ENCODE measurements around the gene ZC3H6. TPM values are rescaled to one million over a fixed set of nuclear protein-coding genes. Genes with fewer than 3 reads are reported as not detected.

Gene ZC3H6
- total RNA-seq, 1 donor from 2014 or later, result 14.0 TPM

DNA sequence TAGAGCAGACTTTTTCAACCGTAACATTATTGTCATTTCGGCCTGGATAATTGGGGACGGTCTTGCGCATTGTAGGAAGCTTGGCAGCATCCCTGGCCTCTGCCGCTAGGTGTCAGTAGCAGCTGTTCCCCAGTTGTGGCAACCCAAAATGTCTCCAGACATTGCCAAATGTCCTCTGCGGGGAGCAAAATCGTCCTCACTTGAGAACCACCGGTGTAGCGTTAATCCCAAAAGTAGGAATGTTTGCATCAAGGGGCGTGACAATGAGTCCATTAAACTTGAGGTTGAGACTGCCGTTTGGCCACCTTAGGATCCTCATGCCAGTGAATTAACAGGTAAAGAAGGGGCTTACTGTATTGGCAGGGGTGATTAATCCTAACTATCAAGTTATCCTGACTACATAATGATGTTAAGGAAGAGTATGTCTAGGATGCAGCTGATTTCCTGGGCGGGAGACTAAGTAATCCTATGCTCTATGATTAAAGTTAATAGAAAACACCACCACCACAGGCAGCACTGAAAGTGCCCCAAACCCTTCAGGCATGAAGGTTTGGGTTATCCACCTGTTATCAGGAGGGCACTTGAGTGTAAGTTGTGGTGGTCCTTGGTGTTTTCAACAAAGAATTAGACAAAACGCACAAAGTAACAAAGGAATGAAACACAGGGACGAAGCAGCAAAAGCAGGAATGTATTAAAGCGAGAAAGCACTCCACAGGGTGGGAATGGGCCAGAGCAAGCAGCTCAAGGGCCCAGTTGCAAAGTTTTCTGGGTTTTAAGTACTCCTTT is 15.7 kb upstream of the ZC3H6 start:
- TF ChIP-seq, protein P1, sequence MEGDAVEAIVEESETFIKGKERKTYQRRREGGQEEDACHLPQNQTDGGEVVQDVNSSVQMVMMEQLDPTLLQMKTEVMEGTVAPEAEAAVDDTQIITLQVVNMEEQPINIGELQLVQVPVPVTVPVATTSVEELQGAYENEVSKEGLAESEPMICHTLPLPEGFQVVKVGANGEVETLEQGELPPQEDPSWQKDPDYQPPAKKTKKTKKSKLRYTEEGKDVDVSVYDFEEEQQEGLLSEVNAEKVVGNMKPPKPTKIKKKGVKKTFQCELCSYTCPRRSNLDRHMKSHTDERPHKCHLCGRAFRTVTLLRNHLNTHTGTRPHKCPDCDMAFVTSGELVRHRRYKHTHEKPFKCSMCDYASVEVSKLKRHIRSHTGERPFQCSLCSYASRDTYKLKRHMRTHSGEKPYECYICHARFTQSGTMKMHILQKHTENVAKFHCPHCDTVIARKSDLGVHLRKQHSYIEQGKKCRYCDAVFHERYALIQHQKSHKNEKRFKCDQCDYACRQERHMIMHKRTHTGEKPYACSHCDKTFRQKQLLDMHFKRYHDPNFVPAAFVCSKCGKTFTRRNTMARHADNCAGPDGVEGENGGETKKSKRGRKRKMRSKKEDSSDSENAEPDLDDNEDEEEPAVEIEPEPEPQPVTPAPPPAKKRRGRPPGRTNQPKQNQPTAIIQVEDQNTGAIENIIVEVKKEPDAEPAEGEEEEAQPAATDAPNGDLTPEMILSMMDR (IDR thresholded peaks at IDR 0.05; ENCODE audit: partially characterized antibody, unreplicated experiment), result peak; percentile 85
- DNase-seq, result peak; percentile 82
- Mint-ChIP-seq H3K27me3 (ENCODE audit: unreplicated experiment) (no peaks in the 10 kb centered on the region), H3K9me3 (ENCODE audit: unreplicated experiment) (peaks cover 3% of the 10 kb centered on the region), H3K36me3 (ENCODE audit: unreplicated experiment) (no peaks in the 10 kb centered on the region), H3K4me1 (ENCODE audit: low read depth, unreplicated experiment) (no peaks in the 10 kb centered on the region), H3K4me3 (ENCODE audit: unreplicated experiment) (no peak overlapping the region), H3K27ac (ENCODE audit: unreplicated experiment) (no peak overlapping the region)

DNA sequence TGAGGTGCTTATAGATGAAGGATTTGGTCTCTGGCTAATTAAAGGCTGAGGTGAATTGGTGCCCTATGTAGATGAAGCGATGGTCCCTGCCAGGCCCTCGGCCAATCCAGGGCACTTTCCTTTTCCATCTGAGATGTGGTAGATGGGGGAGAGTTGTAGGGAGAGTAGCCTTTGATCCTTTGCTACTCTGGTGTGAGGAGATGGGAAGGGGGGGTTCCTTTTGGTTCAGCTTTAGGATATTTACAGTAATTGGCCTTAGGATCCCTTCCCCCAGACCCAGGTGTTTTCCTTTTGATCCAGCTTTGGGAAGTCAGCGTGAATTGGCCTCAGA is 15.1 kb upstream of the ZC3H6 start:
- H3K27ac Mint-ChIP-seq (ENCODE audit: unreplicated experiment), result no peak overlapping the region
- no peaks in the 10 kb centered on the region for H3K27me3 Mint-ChIP-seq (ENCODE audit: unreplicated experiment)
- no peak overlapping the region for H3K4me3 Mint-ChIP-seq (ENCODE audit: unreplicated experiment)
- TF ChIP-seq, protein P1 (IDR thresholded peaks at IDR 0.05; ENCODE audit: partially characterized antibody, unreplicated experiment), result no peak
- no peaks in the 10 kb centered on the region for H3K36me3 Mint-ChIP-seq (ENCODE audit: unreplicated experiment)
- peaks cover 3% of the 10 kb centered on the region for H3K9me3 Mint-ChIP-seq (ENCODE audit: unreplicated experiment)
- H3K4me1 Mint-ChIP-seq (ENCODE audit: low read depth, unreplicated experiment), result no peaks in the 10 kb centered on the region
- no peak for DNase-seq

DNA sequence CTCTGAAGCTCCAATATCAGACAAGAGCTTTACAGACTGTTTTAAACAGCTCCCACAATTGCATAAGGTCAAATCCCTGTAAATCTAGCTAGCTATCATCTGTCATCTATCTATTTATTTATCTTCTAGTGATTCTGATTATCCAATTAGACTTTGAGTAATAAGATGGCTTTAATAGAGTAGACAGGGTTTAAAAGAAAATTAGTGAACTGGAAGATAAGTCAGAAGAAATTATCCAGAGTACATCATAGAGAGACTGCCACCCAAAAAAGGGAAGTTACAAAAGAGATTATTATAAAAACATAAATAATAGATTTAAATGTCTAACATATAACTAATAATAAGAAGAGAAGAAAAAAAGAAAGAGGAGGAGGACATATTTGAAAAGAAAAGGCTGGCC is 12.5 kb upstream of the ZC3H6 start:
- Mint-ChIP-seq H3K27ac (ENCODE audit: unreplicated experiment) (no peak overlapping the region), H3K36me3 (ENCODE audit: unreplicated experiment) (no peaks in the 10 kb centered on the region), H3K4me3 (ENCODE audit: unreplicated experiment) (no peak overlapping the region), H3K9me3 (ENCODE audit: unreplicated experiment) (peaks cover 3% of the 10 kb centered on the region), H3K27me3 (ENCODE audit: unreplicated experiment) (no peaks in the 10 kb centered on the region), H3K4me1 (ENCODE audit: low read depth, unreplicated experiment) (no peaks in the 10 kb centered on the region)
- no peak for DNase-seq
- TF ChIP-seq, protein P1 (IDR thresholded peaks at IDR 0.05; ENCODE audit: partially characterized antibody, unreplicated experiment), result no peak

DNA sequence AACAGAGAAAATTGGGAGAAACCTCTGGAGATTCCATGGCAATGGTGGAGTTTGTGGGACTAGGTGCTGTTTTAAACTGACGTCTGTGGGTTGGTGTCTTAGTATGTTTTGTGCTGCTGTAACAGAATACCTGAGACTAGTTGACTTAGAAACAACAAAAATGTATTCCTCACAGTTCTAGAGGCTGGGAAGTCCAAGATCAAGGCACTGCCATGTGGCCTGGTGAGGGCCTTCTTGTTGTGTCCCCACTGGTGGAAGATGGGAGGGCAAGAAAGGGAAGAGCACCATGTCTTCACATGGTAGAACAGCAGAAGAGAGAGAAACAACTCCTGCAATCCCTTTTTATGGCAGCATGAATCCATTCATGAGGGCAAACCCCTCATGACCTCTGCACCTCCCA is 6.8 kb upstream of the ZC3H6 start:
- no peaks in the 10 kb centered on the region for H3K27me3 Mint-ChIP-seq (ENCODE audit: unreplicated experiment)
- no peaks in the 10 kb centered on the region for H3K4me1 Mint-ChIP-seq (ENCODE audit: low read depth, unreplicated experiment)
- no peak overlapping the region for H3K27ac Mint-ChIP-seq (ENCODE audit: unreplicated experiment)
- H3K4me3 Mint-ChIP-seq (ENCODE audit: unreplicated experiment), result no peak overlapping the region
- TF ChIP-seq, protein P1 (IDR thresholded peaks at IDR 0.05; ENCODE audit: partially characterized antibody, unreplicated experiment), result no peak
- H3K36me3 Mint-ChIP-seq (ENCODE audit: unreplicated experiment), result peaks cover 7% of the 10 kb centered on the region
- DNase-seq, result no peak
- no peaks in the 10 kb centered on the region for H3K9me3 Mint-ChIP-seq (ENCODE audit: unreplicated experiment)

DNA sequence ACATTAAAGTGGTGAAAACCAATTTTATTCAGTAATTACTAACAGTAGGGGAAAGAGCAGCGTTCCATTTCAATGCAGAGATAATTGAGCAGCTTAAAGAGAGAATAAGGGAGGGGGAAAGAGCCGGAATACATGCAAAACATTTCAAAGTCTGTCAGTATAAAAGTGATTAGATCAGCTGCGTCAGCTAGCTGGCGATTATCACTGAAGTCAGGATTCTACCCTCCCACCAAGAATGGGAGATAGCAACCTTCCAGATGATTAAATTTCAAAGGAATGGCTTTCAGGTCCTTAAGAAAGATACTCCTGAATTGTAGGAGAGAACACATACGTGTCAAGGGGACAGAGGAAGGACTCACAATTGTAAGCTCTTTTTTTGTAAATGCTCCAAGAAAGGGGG is 2.7 kb upstream of the ZC3H6 start:
- no peak for DNase-seq
- Mint-ChIP-seq H3K4me3 (ENCODE audit: unreplicated experiment) (peak overlapping the region; percentile 63), H3K27ac (ENCODE audit: unreplicated experiment) (no peak overlapping the region), H3K9me3 (ENCODE audit: unreplicated experiment) (no peaks in the 10 kb centered on the region), H3K36me3 (ENCODE audit: unreplicated experiment) (peaks cover 7% of the 10 kb centered on the region), H3K4me1 (ENCODE audit: low read depth, unreplicated experiment) (peaks cover 2% of the 10 kb centered on the region), H3K27me3 (ENCODE audit: unreplicated experiment) (no peaks in the 10 kb centered on the region)
- TF ChIP-seq, protein P1 (IDR thresholded peaks at IDR 0.05; ENCODE audit: partially characterized antibody, unreplicated experiment), result no peak

Data from glutamatergic neuron (in vitro differentiated cells).